IMR-90 (cell line): ENCODE results near the gene NPAS3. TPM values are rescaled to one million over a fixed set of nuclear protein-coding genes. Genes with fewer than 3 reads are reported as not detected.

ENCODE experiments used
- ATAC-seq: fragments of 200-7000 bp; cut with Tn5 transposase; 2 replicates; pipeline ENCODE4 v1.9.1; 2020; ENCODE audit warnings: low read depth, mild to moderate bottlenecking, moderate library complexity
- BruUV-seq: library from RNA; stranded (reverse); fragments of 400-500 nt; replicated peaks from 2 replicates; lab custom pipeline; 2021; lab: Mats Ljungman, UMichigan
- CTCF ChIA-PET: fragments of 300-600 bp; formaldehyde crosslinking; extraction: SDS; loops from one replicate; lab custom pipeline; 2021; ENCODE audit warnings: antibody characterized with exemption; lab: Yijun Ruan, JAX
- POLR2A ChIA-PET: fragments of 300-600 bp; sonication (Branson Sonifier 250); formaldehyde crosslinking; loops from one replicate; lab custom pipeline; 2022; ENCODE audit warnings: antibody characterized with exemption; ENCODE audit not compliant: unreplicated experiment; lab: Charles Lee
- DNase-seq: peaks from one replicate; pipeline ENCODE4 v3.0.0; 2013
- H2AFZ ChIP-seq: replicated peaks from 2 replicates; pipeline ENCODE3; 2013; ENCODE audit warnings: low read length, mild to moderate bottlenecking; ENCODE audit not compliant: poor library complexity
- H2AK5ac ChIP-seq: 2 replicates; pipeline ENCODE4 v1.6.1; 2013; ENCODE audit warnings: low read depth, low read length, inconsistent platforms
- H2AK9ac ChIP-seq: replicated peaks from 2 replicates; pipeline ENCODE3; 2013; ENCODE audit warnings: mild to moderate bottlenecking, low read depth, low read length, moderate library complexity; ENCODE audit not compliant: poor library complexity
- H2BK120ac ChIP-seq: 2 replicates; pipeline ENCODE4 v1.6.1; 2013; ENCODE audit warnings: low read depth, low read length, inconsistent platforms
- H2BK15ac ChIP-seq: 3 replicates; pipeline ENCODE4 v1.6.1; 2013; ENCODE audit warnings: low read depth, low read length, inconsistent platforms
- H2BK20ac ChIP-seq: 2 replicates; pipeline ENCODE4 v1.6.1; 2013; ENCODE audit warnings: low read depth, mild to moderate bottlenecking, inconsistent platforms, low read length, moderate library complexity
- H2BK5ac ChIP-seq: 2 replicates; pipeline ENCODE4 v1.6.1; 2013; ENCODE audit warnings: mild to moderate bottlenecking, low read depth, low read length, inconsistent platforms; ENCODE audit not compliant: poor library complexity, severe bottlenecking
- H3K14ac ChIP-seq: replicated peaks from 2 replicates; pipeline ENCODE4 v1.6.1; 2013; ENCODE audit warnings: low read depth, low read length, inconsistent platforms
- H3K18ac ChIP-seq: 2 replicates; pipeline ENCODE4 v1.6.1; 2013; ENCODE audit warnings: low read depth, low read length, control low read depth
- H3K23ac ChIP-seq: 2 replicates; pipeline ENCODE4 v1.6.1; 2013; ENCODE audit warnings: low read depth, low read length, inconsistent platforms
- H3K27ac ChIP-seq: 2 replicates; pipeline ENCODE4 v1.5.1; 2013; ENCODE audit warnings: mild to moderate bottlenecking, control low read depth, low read length; ENCODE audit not compliant: insufficient read depth
- H3K27me3 ChIP-seq: 2 replicates; pipeline ENCODE4 v1.6.1; 2013; ENCODE audit warnings: low read length; ENCODE audit not compliant: control insufficient read depth, insufficient read depth
- H3K36me3 ChIP-seq: 2 replicates; pipeline ENCODE4 v1.6.1; 2013; ENCODE audit warnings: low read length, mixed read lengths; ENCODE audit not compliant: control insufficient read depth, insufficient read depth
- H3K4ac ChIP-seq: 2 replicates; pipeline ENCODE4 v1.6.1; 2013; ENCODE audit warnings: low read depth, low read length, inconsistent platforms
- H3K4me1 ChIP-seq: 2 replicates; pipeline ENCODE4 v1.6.1; 2013; ENCODE audit warnings: low read length, mixed read lengths; ENCODE audit not compliant: control insufficient read depth, insufficient read depth
- H3K4me2 ChIP-seq: 2 replicates; pipeline ENCODE4 v1.6.1; 2013; ENCODE audit warnings: low read depth, mild to moderate bottlenecking, control low read depth, low read length, moderate library complexity
- H3K4me3 ChIP-seq: 2 replicates; pipeline ENCODE4 v1.5.1; 2013; ENCODE audit warnings: low read depth, mild to moderate bottlenecking, control low read depth, low read length, moderate library complexity; ENCODE audit not compliant: insufficient read depth
- H3K56ac ChIP-seq: 2 replicates; pipeline ENCODE4 v1.6.1; 2013; ENCODE audit warnings: low read length, inconsistent platforms; ENCODE audit not compliant: insufficient read depth; ENCODE audit errors: extremely low read depth
- H3K79me1 ChIP-seq, 2 experiments: 2 replicates each; pipeline ENCODE4 v1.6.1; 2013; ENCODE audit warnings: low read length in 2 of 2, inconsistent platforms in 1 of 2, low read depth in 1 of 2
- H3K9ac ChIP-seq: 2 replicates; pipeline ENCODE4 v1.6.1; 2013; ENCODE audit warnings: low read depth, low read length, control low read depth
- H3K9me1 ChIP-seq: 2 replicates; pipeline ENCODE4 v1.6.1; 2013; ENCODE audit warnings: low read length, inconsistent platforms; ENCODE audit not compliant: insufficient read depth
- H3K9me3 ChIP-seq: 2 replicates; pipeline ENCODE4 v1.6.1; 2013; ENCODE audit warnings: low read length; ENCODE audit not compliant: control insufficient read depth, insufficient read depth
- H4K20me1 ChIP-seq: 2 replicates; pipeline ENCODE4 v1.6.1; 2013; ENCODE audit warnings: low read length, inconsistent platforms; ENCODE audit not compliant: insufficient read depth
- H4K5ac ChIP-seq: 2 replicates; pipeline ENCODE4 v1.6.1; 2013; ENCODE audit warnings: mild to moderate bottlenecking, low read depth, low read length, control low read depth
- H4K8ac ChIP-seq, 2 experiments: 2 replicates each; pipeline ENCODE4 v1.6.1; 2013; ENCODE audit warnings: low read depth in 2 of 2, low read length in 2 of 2, control low read depth in 1 of 2, inconsistent platforms in 1 of 2
- H4K91ac ChIP-seq: 2 replicates; pipeline ENCODE4 v1.6.1; 2013; ENCODE audit warnings: low read depth, low read length, inconsistent platforms; ENCODE audit not compliant: insufficient read depth
- BHLHE40 ChIP-seq: fragments of 150-350 bp; IDR thresholded peaks from 2 replicates; pipeline ENCODE4 v1.6.1; 2016; ENCODE audit warnings: mild to moderate bottlenecking, low read depth, low read length
- FOS ChIP-seq: fragments of 150-350 bp; IDR thresholded peaks from 2 replicates; pipeline ENCODE4 v1.6.1; 2016; ENCODE audit warnings: low read depth, low read length
- MAFK ChIP-seq: IDR thresholded peaks from 2 replicates; pipeline ENCODE4 v1.6.1; 2012; ENCODE audit warnings: low read depth, low read length, improper control_type of control experiment
- MAZ ChIP-seq: IDR thresholded peaks from 2 replicates; pipeline ENCODE4 v1.6.1; 2012; ENCODE audit warnings: low read depth, mild to moderate bottlenecking, low read length, improper control_type of control experiment, moderate library complexity, borderline replicate concordance
- WGBS, 2 experiments: methylation state at CpG; one replicate each; pipeline versions ENCODE4 v1.1.5 to v1.1.7; 2013; ENCODE audit warnings: missing lambda C conversion rate in 2 of 2; ENCODE audit not compliant: insufficient read length in 1 of 2; ENCODE audit errors: extremely low coverage in 2 of 2; 5-methylcytosine and 5-hydroxymethylcytosine counted together
- dilution Hi-C: fragments of 300-500 bp; cut with HindIII; formaldehyde crosslinking; loops from one replicate; pipeline ENCODE4 v1.14.3; 2018; ENCODE audit warnings: low sequenced_read_pairs; ENCODE audit not compliant: unreplicated experiment
- in situ Hi-C: fragments of 300-500 bp; cut with MboI; formaldehyde crosslinking; loops from 3 replicates; pipeline ENCODE4 v1.14.3; 2019; ENCODE audit warnings: low sequenced_read_pairs, inconsistent platforms, mixed read lengths
- intact Hi-C: fragments of 100-400 bp; cut with micrococcal nuclease; formaldehyde crosslinking; loops from 2 replicates; pipeline ENCODE4 v1.10.0; 2022
- polyA plus RNA-seq, 3 experiments: library from polyadenylated mRNA; depleted of rRNA; stranded (reverse); fragments of >200 nt; gene quantifications; 2 replicates each; pipeline ENCODE4 v1.2.3, GENCODE V29; 2012; ENCODE audit warnings: low replicate concordance in 1 of 3
- total RNA-seq: library from RNA; depleted of rRNA; stranded (reverse); fragments of >200 nt; gene quantifications from 2 replicates; pipeline ENCODE4 v1.2.3, GENCODE V29; 2012
- TF ChIP-seq, protein P1 (sequence below): fragments of 150-350 bp; IDR thresholded peaks from 2 replicates; pipeline ENCODE4 v1.6.1; 2016; ENCODE audit warnings: low read depth, mild to moderate bottlenecking, low read length, moderate library complexity, borderline replicate concordance
- TF ChIP-seq, protein P2 (sequence below): fragments of 150-350 bp; IDR thresholded peaks from 2 replicates; pipeline ENCODE4 v1.6.1; 2017; ENCODE audit warnings: mild to moderate bottlenecking, antibody characterized with exemption, low read length, low read depth

Gene NPAS3
- total and polyA plus RNA-seq, 2 of the 4 experiments (the other 2 are of a cell fraction), result not detected

DNA sequence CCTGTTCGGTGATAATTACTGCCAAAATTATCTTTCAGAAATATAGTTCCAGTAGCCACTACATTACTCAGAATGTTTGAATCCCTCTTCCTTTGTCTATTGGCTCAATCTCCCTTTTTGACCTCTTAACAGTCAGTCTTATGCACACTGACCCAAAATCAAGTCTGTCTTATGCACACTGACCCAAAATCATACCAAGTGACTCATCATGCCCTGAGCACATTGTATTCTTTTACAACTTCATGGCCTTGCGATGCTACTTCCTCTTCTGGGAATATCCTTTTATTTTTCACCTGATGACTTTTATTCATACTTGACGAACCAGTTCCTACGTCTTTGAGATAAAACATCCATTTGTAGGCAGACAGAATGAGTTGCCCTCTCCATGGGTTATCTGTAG, 182.3 kb downstream of the NPAS3 start:
- H2BK120ac ChIP-seq, result no peak overlapping the region

More for the DNA sequence above, 182.3 kb downstream of the NPAS3 start:
- ATAC-seq (no peak), DNase-seq (no peak)
- H3K18ac ChIP-seq, result no peak overlapping the region
- BruUV-seq, result no TSS peak
- no peaks in the 10 kb centered on the region for H3K9me1 ChIP-seq
- H4K20me1 ChIP-seq, result no peaks in the 10 kb centered on the region
- no peaks in the 10 kb centered on the region for H3K79me1 ChIP-seq
- H3K36me3 ChIP-seq, result no peaks in the 10 kb centered on the region
- no peaks in the 10 kb centered on the region for H3K4me1 ChIP-seq
- H2BK15ac ChIP-seq, result no peak overlapping the region
- H2AK5ac ChIP-seq, result no peak overlapping the region
- H3K9ac ChIP-seq, result no peak overlapping the region
- H3K4me2 ChIP-seq, result no peak overlapping the region
- H4K5ac ChIP-seq, result no peak overlapping the region
- in situ Hi-C loops (no loop called here), dilution Hi-C loops (no loop called here), intact Hi-C loops (no loop called here)
- no peak overlapping the region for H2AK9ac ChIP-seq
- no peaks in the 10 kb centered on the region for H3K27me3 ChIP-seq
- no peaks in the 10 kb centered on the region for H3K9me3 ChIP-seq
- no peak overlapping the region for H2BK20ac ChIP-seq
- H3K14ac ChIP-seq, result no peak overlapping the region
- H2AFZ ChIP-seq, result no peak overlapping the region
- H3K56ac ChIP-seq, result no peak overlapping the region
- no peak overlapping the region for H3K23ac ChIP-seq
- no peak overlapping the region for H2BK5ac ChIP-seq
- whole genome bisulfite sequencing, 2 experiments, result 40% methylated on average over 1 of the region's 4 CpGs; no CpG with 5 or more reads in 1 of the 2 experiments
- CTCF ChIA-PET, result no interaction called here
- H4K8ac ChIP-seq, result no peak overlapping the region
- TF ChIP-seq MAFK (no peak), MAZ (no peak), BHLHE40 (no peak), FOS (no peak)
- TF ChIP-seq, protein P1, sequence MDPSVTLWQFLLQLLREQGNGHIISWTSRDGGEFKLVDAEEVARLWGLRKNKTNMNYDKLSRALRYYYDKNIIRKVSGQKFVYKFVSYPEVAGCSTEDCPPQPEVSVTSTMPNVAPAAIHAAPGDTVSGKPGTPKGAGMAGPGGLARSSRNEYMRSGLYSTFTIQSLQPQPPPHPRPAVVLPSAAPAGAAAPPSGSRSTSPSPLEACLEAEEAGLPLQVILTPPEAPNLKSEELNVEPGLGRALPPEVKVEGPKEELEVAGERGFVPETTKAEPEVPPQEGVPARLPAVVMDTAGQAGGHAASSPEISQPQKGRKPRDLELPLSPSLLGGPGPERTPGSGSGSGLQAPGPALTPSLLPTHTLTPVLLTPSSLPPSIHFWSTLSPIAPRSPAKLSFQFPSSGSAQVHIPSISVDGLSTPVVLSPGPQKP, result no peak
- TF ChIP-seq, protein P2, sequence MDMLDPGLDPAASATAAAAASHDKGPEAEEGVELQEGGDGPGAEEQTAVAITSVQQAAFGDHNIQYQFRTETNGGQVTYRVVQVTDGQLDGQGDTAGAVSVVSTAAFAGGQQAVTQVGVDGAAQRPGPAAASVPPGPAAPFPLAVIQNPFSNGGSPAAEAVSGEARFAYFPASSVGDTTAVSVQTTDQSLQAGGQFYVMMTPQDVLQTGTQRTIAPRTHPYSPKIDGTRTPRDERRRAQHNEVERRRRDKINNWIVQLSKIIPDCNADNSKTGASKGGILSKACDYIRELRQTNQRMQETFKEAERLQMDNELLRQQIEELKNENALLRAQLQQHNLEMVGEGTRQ, result no peak
- H4K91ac ChIP-seq, result no peak overlapping the region
- no peak overlapping the region for H3K4me3 ChIP-seq
- no peak overlapping the region for H3K27ac ChIP-seq
- H3K4ac ChIP-seq, result no peak overlapping the region
- POLR2A ChIA-PET, result no interaction called here
